ENCODE data around the gene JDP2.
"Not testable (repeated sequence)": the region's sequence is repeated elsewhere in the genome, so short reads cannot be mapped to it uniquely, and the experiment has no call there.

Gene JDP2

GRCh38 chr14:75427482-75428229, at the start of gene JDP2:
Gene JDP2 (plus strand): TSS chr14:75428022. CDS start chr14:75437921, 9,899 bp downstream.
- peak; percentile 92 for DNase-seq

GRCh38 chr14:75379246-75379929, 48.4 kb upstream of the JDP2 start:
- DNase-seq = no peak

- no peak for DNase-seq
These were observed 47.9 kb upstream of the JDP2 start for GRCh38 chr14:75379930-75380270.

GRCh38 chr14:75380656-75381055, 47.2 kb upstream of the JDP2 start:
- no peak for DNase-seq

GRCh38 chr14:75381642-75382041, 46.2 kb upstream of the JDP2 start:
- no peak for DNase-seq

GRCh38 chr14:75383219-75383618, 44.6 kb upstream of the JDP2 start:
- DNase-seq = not testable (repeated sequence)

- DNase-seq = no peak
These were observed 44.1 kb upstream of the JDP2 start for GRCh38 chr14:75383721-75384120.

GRCh38 chr14:75389679-75390078, 38.1 kb upstream of the JDP2 start:
- peak; percentile 36 for DNase-seq

- DNase-seq = no peak
These were observed 37.6 kb upstream of the JDP2 start for GRCh38 chr14:75390183-75390582.

GRCh38 chr14:75391953-75392352, 35.9 kb upstream of the JDP2 start:
- no peak for DNase-seq

GRCh38 chr14:75392686-75393641, 34.9 kb upstream of the JDP2 start:
- DNase-seq = no peak

GRCh38 chr14:75393794-75394193, 34.0 kb upstream of the JDP2 start:
- DNase-seq = no peak

GRCh38 chr14:75395862-75396261, 32.0 kb upstream of the JDP2 start:
- DNase-seq = no peak

- DNase-seq = no peak
These were observed 28.5 kb upstream of the JDP2 start for GRCh38 chr14:75399321-75399720.

- DNase-seq = peak; percentile 31
These were observed 27.7 kb upstream of the JDP2 start for GRCh38 chr14:75399843-75400775.

- peak; percentile 46 for DNase-seq
These were observed 26.5 kb upstream of the JDP2 start for GRCh38 chr14:75401361-75401760.

- DNase-seq = no peak
These were observed 24.9 kb upstream of the JDP2 start for GRCh38 chr14:75402867-75403413.

GRCh38 chr14:75404847-75405246, 23.0 kb upstream of the JDP2 start:
- no peak for DNase-seq

- DNase-seq = no peak
These were observed 21.7 kb upstream of the JDP2 start for GRCh38 chr14:75406102-75406501.

- no peak for DNase-seq
These were observed 21.0 kb upstream of the JDP2 start for GRCh38 chr14:75406856-75407255.

- DNase-seq = no peak
These were observed 18.3 kb upstream of the JDP2 start for GRCh38 chr14:75409316-75410205.

Measured in fibroblast of skin of right biceps (primary cell).